Osteocyte (in vitro differentiated cells): Measurements from ENCODE around the gene COQ5. TPM values are rescaled to one million over a fixed set of nuclear protein-coding genes. Genes with fewer than 3 reads are reported as not detected.

Experiments
- DNase-seq: peaks from one replicate; pipeline ENCODE4 v3.0.0; 2021; ENCODE audit warnings: mixed read lengths; ENCODE audit not compliant: unreplicated experiment; ENCODE audit errors: extremely low spot score
- H3K27ac Mint-ChIP-seq: one replicate; pipeline ENCODE4 v1.8.0; 2021; ENCODE audit warnings: mild to moderate bottlenecking, mixed read lengths; ENCODE audit not compliant: unreplicated experiment
- H3K27me3 Mint-ChIP-seq: one replicate; pipeline ENCODE4 v1.8.0; 2021; ENCODE audit warnings: mixed read lengths; ENCODE audit not compliant: unreplicated experiment
- H3K36me3 Mint-ChIP-seq: one replicate; pipeline ENCODE4 v1.8.0; 2021; ENCODE audit warnings: mixed read lengths; ENCODE audit not compliant: unreplicated experiment
- H3K4me1 Mint-ChIP-seq: one replicate; pipeline ENCODE4 v1.8.0; 2021; ENCODE audit warnings: mixed read lengths; ENCODE audit not compliant: unreplicated experiment
- H3K4me3 Mint-ChIP-seq: one replicate; pipeline ENCODE4 v1.8.0; 2021; ENCODE audit warnings: mild to moderate bottlenecking, moderate library complexity, mixed read lengths; ENCODE audit not compliant: unreplicated experiment
- H3K9me3 Mint-ChIP-seq: one replicate; pipeline ENCODE4 v1.8.0; 2021; ENCODE audit warnings: mixed read lengths; ENCODE audit not compliant: unreplicated experiment
- total RNA-seq: library from RNA; stranded (reverse); gene quantifications from 2 replicates; pipeline ENCODE4 v1.2.1, GENCODE V29; 2021
- TF ChIP-seq, protein P1 (sequence below): fragments of 200-600 bp; sonication (generic); IDR thresholded peaks from 2 replicates; pipeline ENCODE4 v1.5.0; 2021; ENCODE audit warnings: antibody characterized with exemption, mild to moderate bottlenecking, moderate library complexity

The COQ5 gene
- total RNA-seq, 1 donor from 2014 or later, result 24.0 TPM

DNA sequence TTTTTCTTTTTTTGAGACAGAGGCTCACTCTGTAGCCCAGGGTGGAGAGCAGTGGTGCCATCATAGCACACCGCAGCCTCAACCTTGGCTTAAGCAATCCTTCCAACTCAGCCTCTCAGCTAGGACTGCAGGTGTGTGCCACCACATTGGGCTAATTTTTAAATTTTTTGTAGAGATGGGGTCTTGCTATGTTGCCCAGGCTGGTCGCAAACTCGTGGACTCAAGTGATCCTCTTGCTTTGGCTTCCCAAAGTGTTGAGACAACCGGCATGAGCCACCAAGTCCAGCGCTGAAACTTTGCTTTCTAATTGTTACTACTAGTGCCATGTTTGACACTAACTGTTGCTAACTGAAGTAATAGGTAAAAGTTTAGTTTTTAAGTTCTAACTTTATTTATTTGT lies 13.2 kb upstream of the COQ5 start:
- TF ChIP-seq, protein P1, sequence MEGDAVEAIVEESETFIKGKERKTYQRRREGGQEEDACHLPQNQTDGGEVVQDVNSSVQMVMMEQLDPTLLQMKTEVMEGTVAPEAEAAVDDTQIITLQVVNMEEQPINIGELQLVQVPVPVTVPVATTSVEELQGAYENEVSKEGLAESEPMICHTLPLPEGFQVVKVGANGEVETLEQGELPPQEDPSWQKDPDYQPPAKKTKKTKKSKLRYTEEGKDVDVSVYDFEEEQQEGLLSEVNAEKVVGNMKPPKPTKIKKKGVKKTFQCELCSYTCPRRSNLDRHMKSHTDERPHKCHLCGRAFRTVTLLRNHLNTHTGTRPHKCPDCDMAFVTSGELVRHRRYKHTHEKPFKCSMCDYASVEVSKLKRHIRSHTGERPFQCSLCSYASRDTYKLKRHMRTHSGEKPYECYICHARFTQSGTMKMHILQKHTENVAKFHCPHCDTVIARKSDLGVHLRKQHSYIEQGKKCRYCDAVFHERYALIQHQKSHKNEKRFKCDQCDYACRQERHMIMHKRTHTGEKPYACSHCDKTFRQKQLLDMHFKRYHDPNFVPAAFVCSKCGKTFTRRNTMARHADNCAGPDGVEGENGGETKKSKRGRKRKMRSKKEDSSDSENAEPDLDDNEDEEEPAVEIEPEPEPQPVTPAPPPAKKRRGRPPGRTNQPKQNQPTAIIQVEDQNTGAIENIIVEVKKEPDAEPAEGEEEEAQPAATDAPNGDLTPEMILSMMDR, result no peak
- no peak for DNase-seq
- H3K27ac Mint-ChIP-seq, result no peak overlapping the region
- H3K4me3 Mint-ChIP-seq, result no peak overlapping the region
- peaks cover 19% of the 10 kb centered on the region for H3K4me1 Mint-ChIP-seq
- no peaks in the 10 kb centered on the region for H3K27me3 Mint-ChIP-seq
- H3K9me3 Mint-ChIP-seq, result no peaks in the 10 kb centered on the region
- H3K36me3 Mint-ChIP-seq, result peaks cover 12% of the 10 kb centered on the region

DNA sequence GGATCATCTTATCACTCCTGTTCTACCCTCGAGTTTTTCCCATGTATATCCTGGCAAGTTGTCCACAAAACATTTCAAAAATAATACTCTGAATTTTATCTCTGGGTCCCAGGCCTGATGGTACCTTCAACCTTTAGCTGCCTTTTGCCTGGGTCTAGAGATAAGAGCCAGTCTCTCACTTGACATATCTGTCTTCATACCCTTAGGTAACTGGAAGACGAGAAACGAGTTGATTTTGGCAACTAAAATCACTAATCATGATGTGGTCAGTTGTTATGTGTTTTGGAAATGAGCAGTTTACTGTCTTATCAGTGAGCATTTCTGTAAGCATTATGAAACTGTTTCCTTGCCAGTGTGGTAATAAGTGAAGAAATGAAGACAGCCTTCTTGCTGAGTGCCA lies 11.5 kb upstream of the COQ5 start:
- Mint-ChIP-seq H3K4me1 (peaks cover 36% of the 10 kb centered on the region), H3K36me3 (peaks cover 7% of the 10 kb centered on the region), H3K27me3 (no peaks in the 10 kb centered on the region), H3K9me3 (no peaks in the 10 kb centered on the region), H3K27ac (no peak overlapping the region), H3K4me3 (no peak overlapping the region)
- no peak for DNase-seq
- TF ChIP-seq, protein P1, result no peak

DNA sequence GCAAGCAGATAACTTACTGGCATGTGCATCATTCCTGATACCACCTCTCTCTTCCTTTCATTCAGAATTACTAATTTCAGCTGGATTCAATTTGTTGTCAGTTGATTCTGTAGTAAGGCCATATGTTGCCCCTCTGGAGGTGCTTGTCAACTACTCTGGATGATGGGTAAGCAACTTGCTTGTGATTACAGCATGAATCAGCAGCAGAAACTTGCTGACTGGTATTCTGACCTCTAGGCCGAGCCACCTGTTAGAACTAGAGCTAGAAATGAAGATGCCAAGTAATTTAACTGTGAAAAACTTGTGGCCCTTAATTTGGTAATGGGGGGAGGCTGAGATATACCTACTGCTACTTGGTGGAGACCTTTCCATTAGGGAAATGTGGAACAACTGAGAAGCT lies 10.3 kb upstream of the COQ5 start:
- Mint-ChIP-seq H3K27ac (no peak overlapping the region), H3K27me3 (no peaks in the 10 kb centered on the region), H3K9me3 (no peaks in the 10 kb centered on the region), H3K4me3 (no peak overlapping the region), H3K36me3 (peaks cover 7% of the 10 kb centered on the region), H3K4me1 (peaks cover 40% of the 10 kb centered on the region)
- TF ChIP-seq, protein P1, result no peak
- no peak for DNase-seq

DNA sequence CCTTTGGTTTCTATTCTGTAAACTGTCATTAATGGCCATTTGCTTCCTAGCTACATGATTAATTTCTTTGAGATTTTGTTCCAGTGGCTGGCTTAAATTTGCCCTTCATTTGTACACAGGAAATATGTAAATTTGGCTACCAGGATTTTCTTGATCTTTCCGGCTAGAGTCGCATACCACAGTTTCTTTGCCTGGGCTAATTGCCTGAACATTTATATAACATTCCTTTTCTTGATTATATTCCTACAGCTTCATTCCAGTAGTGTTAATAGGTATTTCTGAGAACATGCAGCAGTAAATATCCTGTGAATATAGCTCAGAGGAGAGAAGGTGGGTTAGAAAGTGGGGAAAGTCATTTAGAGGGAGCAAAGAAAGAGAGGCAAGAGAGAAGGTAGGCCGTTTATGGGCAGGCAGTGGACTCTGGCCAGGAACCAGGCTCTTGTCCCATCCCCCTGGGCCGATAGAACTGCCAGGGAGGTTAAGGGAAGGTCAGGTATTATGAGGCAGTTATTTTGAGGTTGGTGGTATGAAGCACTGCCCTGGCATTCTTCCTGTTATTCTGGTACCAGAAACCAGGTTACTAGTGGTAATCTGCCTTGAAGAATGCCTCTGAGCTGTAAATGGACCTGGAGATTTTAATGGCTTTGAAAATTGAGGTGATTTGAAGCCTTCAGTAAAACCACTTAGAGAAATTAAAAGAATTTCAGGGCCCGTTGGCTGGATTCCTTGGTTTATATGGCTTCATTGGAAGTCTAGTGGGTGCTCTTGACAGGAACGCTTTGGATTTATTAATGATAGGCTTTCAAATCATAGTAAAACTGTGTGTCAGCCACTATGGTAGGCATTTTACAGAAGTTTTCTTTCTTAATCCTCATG lies 9.6 kb upstream of the COQ5 start:
- H3K9me3 Mint-ChIP-seq, result no peaks in the 10 kb centered on the region
- H3K4me1 Mint-ChIP-seq, result peaks cover 41% of the 10 kb centered on the region
- DNase-seq, result no peak
- TF ChIP-seq, protein P1, result no peak
- H3K4me3 Mint-ChIP-seq, result no peak overlapping the region
- no peaks in the 10 kb centered on the region for H3K27me3 Mint-ChIP-seq
- H3K36me3 Mint-ChIP-seq, result peaks cover 7% of the 10 kb centered on the region
- peak overlapping the region; percentile 53 for H3K27ac Mint-ChIP-seq

DNA sequence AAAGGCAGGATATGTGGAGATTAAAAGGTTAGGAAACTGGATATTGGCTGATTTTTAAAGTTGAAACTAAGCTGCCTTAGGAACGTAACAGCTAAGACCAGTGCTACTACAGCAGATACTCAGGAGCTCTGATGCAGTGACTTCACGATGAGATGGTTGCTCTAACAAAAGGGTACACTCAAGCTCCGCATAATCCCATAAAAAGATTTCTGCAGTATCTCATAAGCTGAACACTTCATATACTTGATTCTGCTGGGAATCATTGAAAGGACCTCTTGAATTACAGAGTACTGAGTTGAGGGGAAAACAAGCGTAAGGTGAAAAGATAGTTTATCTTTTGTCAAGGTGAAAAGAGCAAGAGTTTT lies 8.9 kb upstream of the COQ5 start:
- H3K4me3 Mint-ChIP-seq, result no peak overlapping the region
- no peaks in the 10 kb centered on the region for H3K27me3 Mint-ChIP-seq
- no peak overlapping the region for H3K27ac Mint-ChIP-seq
- H3K4me1 Mint-ChIP-seq, result peaks cover 41% of the 10 kb centered on the region
- peaks cover 7% of the 10 kb centered on the region for H3K36me3 Mint-ChIP-seq
- TF ChIP-seq, protein P1, result no peak
- no peak for DNase-seq
- no peaks in the 10 kb centered on the region for H3K9me3 Mint-ChIP-seq
